Chondrocyte (in vitro differentiated cells): ENCODE measurements around the gene SMAD6. TPM values are rescaled to one million over a fixed set of nuclear protein-coding genes. Genes with fewer than 3 reads are reported as not detected.

Experiments
- DNase-seq: peaks from one replicate; pipeline ENCODE4 v3.0.0; 2021; ENCODE audit warnings: mixed read lengths, low spot score
- H3K27ac Mint-ChIP-seq: one replicate; pipeline ENCODE4 v1.8.0; 2021; ENCODE audit warnings: mild to moderate bottlenecking, moderate library complexity, mixed read lengths; ENCODE audit not compliant: unreplicated experiment
- H3K27me3 Mint-ChIP-seq: 2 replicates; pipeline ENCODE4 v1.8.0; 2021; ENCODE audit warnings: low read depth, mixed read lengths
- H3K36me3 Mint-ChIP-seq: 2 replicates; pipeline ENCODE4 v1.8.0; 2021; ENCODE audit warnings: low read depth, mixed read lengths
- H3K4me1 Mint-ChIP-seq: 2 replicates; pipeline ENCODE4 v1.8.0; 2021; ENCODE audit warnings: low read depth, mild to moderate bottlenecking, mixed read lengths
- H3K4me3 Mint-ChIP-seq: one replicate; pipeline ENCODE4 v1.8.0; 2021; ENCODE audit warnings: mild to moderate bottlenecking, moderate library complexity, mixed read lengths; ENCODE audit not compliant: unreplicated experiment
- H3K9me3 Mint-ChIP-seq: 2 replicates; pipeline ENCODE4 v1.8.0; 2021; ENCODE audit warnings: low read depth, mixed read lengths
- total RNA-seq: library from RNA; stranded (reverse); gene quantifications from 3 replicates; pipeline ENCODE4 v1.2.1, GENCODE V29; 2021
- TF ChIP-seq, protein P1 (sequence below): fragments of 200-600 bp; sonication (generic); IDR thresholded peaks from 2 replicates; pipeline ENCODE4 v1.5.0; 2021; ENCODE audit warnings: antibody characterized with exemption, mild to moderate bottlenecking, moderate library complexity

Gene SMAD6
- total RNA-seq, 1 donor from 2014 or later = 5.2 TPM

DNA sequence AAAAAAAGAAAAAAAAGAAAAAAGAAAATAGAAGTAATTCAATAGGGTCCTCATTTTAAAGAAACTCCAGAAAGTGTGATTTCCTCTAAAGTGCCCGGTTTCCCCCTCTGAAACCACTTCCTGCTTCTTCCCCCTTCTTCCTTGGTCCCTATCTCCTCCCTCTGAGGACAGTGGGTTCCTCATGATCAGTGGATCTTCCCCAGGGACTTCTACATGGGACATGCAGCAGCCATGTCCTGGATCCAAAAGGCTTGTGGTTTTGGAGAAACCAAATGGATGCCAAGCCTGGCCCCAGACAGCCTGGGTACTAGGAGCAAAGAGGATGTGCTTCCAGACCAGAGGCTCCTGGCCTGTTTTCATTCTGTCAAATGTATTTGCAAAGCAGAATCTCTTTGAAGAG is 26.6 kb upstream of the SMAD6 start:
- Mint-ChIP-seq H3K9me3 (no peaks in the 10 kb centered on the region), H3K4me3 (no peak overlapping the region), H3K36me3 (no peaks in the 10 kb centered on the region), H3K4me1 (peaks cover 17% of the 10 kb centered on the region), H3K27ac (no peak overlapping the region), H3K27me3 (no peaks in the 10 kb centered on the region)
- DNase-seq = no peak
- TF ChIP-seq, protein P1, sequence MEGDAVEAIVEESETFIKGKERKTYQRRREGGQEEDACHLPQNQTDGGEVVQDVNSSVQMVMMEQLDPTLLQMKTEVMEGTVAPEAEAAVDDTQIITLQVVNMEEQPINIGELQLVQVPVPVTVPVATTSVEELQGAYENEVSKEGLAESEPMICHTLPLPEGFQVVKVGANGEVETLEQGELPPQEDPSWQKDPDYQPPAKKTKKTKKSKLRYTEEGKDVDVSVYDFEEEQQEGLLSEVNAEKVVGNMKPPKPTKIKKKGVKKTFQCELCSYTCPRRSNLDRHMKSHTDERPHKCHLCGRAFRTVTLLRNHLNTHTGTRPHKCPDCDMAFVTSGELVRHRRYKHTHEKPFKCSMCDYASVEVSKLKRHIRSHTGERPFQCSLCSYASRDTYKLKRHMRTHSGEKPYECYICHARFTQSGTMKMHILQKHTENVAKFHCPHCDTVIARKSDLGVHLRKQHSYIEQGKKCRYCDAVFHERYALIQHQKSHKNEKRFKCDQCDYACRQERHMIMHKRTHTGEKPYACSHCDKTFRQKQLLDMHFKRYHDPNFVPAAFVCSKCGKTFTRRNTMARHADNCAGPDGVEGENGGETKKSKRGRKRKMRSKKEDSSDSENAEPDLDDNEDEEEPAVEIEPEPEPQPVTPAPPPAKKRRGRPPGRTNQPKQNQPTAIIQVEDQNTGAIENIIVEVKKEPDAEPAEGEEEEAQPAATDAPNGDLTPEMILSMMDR = no peak

DNA sequence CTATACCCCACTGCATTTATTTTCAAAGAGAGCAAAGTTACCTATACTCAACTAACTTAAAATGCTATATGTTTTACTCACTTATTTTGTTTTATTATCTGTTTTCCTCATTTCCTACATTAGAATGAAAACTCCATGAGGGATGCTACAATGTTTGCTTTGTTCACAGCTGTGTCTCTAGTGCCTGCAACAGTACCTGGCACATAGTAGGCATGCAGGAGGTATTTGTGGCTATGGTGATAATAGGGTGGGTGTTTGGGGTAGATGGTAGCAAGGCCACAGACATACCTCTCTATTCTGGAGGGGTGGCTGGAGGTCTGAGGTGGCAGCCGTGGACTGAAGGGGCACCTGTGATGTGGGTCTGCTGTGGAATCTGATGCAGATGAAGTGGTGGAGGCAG is 24.7 kb upstream of the SMAD6 start:
- H3K36me3 Mint-ChIP-seq = peaks cover 2% of the 10 kb centered on the region

DNA sequence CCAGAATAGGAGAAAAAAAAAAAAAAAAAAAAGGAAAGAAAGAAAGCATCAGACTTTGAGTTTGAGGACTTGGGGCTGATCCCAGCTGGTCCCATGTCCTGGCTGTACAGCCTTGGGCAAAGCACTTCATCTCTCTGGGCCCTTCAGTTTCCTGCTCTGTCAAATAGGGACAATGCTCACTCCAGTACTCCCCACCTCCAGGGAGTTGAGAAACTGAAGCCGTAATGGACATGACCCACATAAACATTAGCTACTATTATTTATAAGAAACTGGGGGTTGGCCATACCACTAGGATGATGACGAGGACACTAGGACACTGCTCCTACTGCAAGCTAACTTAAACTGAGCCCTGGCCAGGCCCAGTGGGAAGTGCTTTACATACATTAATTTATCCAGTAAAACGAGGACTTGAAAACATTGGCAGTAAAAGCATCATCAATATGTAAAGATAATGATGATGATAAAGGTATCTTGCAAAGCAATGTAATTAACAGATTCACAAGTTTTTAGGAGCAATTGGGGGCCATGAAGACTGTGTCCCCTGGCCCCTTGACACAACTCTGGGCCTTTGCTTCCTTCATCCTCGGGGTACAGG is 22.9 kb upstream of the SMAD6 start:
- Mint-ChIP-seq H3K36me3 (peaks cover 2% of the 10 kb centered on the region), H3K27me3 (no peaks in the 10 kb centered on the region), H3K4me3 (no peak overlapping the region), H3K9me3 (peaks cover 14% of the 10 kb centered on the region), H3K4me1 (peaks cover 14% of the 10 kb centered on the region), H3K27ac (no peak overlapping the region)
- DNase-seq = no peak
- TF ChIP-seq, protein P1 = no peak

More for the DNA sequence above, 24.7 kb upstream of the SMAD6 start:
- DNase-seq = no peak
- H3K4me1 Mint-ChIP-seq = peaks cover 17% of the 10 kb centered on the region
- H3K27ac Mint-ChIP-seq = no peak overlapping the region
- H3K27me3 Mint-ChIP-seq = no peaks in the 10 kb centered on the region
- H3K9me3 Mint-ChIP-seq = peaks cover 9% of the 10 kb centered on the region
- H3K4me3 Mint-ChIP-seq = no peak overlapping the region
- TF ChIP-seq, protein P1 = no peak

DNA sequence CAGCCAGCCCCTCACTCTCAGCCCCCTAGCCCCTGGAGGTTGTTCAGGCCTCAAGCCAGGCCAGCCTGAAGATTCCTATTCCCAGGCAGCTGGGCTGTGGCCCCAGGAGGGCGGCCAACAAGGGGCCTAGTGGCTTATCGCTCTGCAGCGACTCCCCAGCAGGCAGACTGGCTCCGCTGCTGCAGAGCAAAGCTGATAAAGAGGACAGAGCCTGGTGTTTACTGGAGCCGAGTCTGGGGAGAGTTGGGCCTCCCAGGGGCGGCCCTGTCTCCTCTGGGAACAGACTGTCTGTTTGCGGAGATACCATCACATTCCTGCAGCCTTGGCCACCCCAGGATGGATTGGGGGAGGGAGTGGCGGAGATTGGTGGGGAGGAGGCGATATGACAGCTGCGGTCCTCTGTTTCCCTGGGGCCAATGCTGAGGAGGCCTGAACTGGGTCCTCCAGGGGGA is 22.4 kb upstream of the SMAD6 start:
- peaks cover 2% of the 10 kb centered on the region for H3K36me3 Mint-ChIP-seq
- no peak overlapping the region for H3K4me3 Mint-ChIP-seq
- no peak for DNase-seq
- peaks cover 14% of the 10 kb centered on the region for H3K9me3 Mint-ChIP-seq
- TF ChIP-seq, protein P1 = no peak
- no peaks in the 10 kb centered on the region for H3K27me3 Mint-ChIP-seq
- H3K4me1 Mint-ChIP-seq = peaks cover 14% of the 10 kb centered on the region
- peak overlapping the region; percentile 63 for H3K27ac Mint-ChIP-seq

DNA sequence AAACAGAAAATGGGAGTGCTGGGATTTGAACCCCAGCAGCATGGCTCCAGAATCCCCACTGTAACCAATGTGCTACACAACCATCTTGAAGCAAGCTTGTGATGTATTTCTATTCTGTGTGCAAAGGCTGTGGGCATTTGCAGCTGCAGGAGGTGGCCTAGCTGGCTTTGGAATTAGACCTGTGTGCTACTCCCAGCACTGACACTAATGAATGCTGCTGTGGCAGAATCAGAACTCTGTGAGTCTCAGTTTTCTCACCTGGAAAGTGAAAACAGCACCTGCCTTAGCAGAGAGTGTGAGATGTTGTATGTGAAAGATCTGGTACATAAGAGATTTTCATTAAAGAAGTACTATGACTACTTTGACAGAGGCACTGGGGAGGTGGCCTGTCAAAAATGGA is 21.5 kb upstream of the SMAD6 start:
- Mint-ChIP-seq H3K36me3 (peaks cover 2% of the 10 kb centered on the region), H3K4me1 (peaks cover 13% of the 10 kb centered on the region), H3K9me3 (peaks cover 14% of the 10 kb centered on the region), H3K27ac (no peak overlapping the region), H3K4me3 (no peak overlapping the region), H3K27me3 (no peaks in the 10 kb centered on the region)
- no peak for DNase-seq
- TF ChIP-seq, protein P1 = no peak
